LNCAP (cell line): ENCODE data around the gene ANKH.

Experiments used
- CTCF ChIP-seq: fragments of 450-650 bp; IDR thresholded peaks from 2 replicates; pipeline ENCODE4 v1.5.1; 2017; ENCODE audit warnings: mild to moderate bottlenecking

Gene ANKH

GRCh38 chr5:14872070-14872989 lies 752 bp upstream of the ANKH start:
- peak; percentile 34; the same call in 1 of the 2 replicates for TF ChIP-seq CTCF

GRCh38 chr5:14870337-14871213 lies 1.0 kb downstream of the ANKH start:
- TF ChIP-seq CTCF, result no peak

- no peak for TF ChIP-seq CTCF
Observed at GRCh38 chr5:14869668-14870164, 1.9 kb downstream of the ANKH start.

- TF ChIP-seq CTCF, result no peak
Observed at GRCh38 chr5:14869233-14869632, 2.3 kb downstream of the ANKH start.

GRCh38 chr5:14868771-14869170 lies 2.8 kb downstream of the ANKH start:
- no peak for TF ChIP-seq CTCF

GRCh38 chr5:14864181-14864812 lies 7.3 kb downstream of the ANKH start:
- no peak for TF ChIP-seq CTCF

GRCh38 chr5:14863105-14863504 lies 8.5 kb downstream of the ANKH start:
- TF ChIP-seq CTCF, result no peak
